ENCODE results near the gene LRP1B.

The LRP1B gene

GRCh38 chr2:142045641-142046040, 85.2 kb downstream of the LRP1B start:
- no peak overlapping the region for H3K4me3 ChIP-seq (ENCODE audit: low read depth in 1 of 2, low read length in 2 of 2)
- H3K4me1 ChIP-seq (ENCODE audit: insufficient read depth, low read length), result no peaks in the 10 kb centered on the region
- H3K79me2 ChIP-seq (ENCODE audit: insufficient read depth, low read length), result no peaks in the 10 kb centered on the region
- no peak for ATAC-seq (ENCODE audit: insufficient read depth, low read depth)
- H3K27me3 ChIP-seq (ENCODE audit: insufficient read depth, low read length, poor library complexity), result no peaks in the 10 kb centered on the region
- H3K36me3 ChIP-seq (ENCODE audit: insufficient read depth, low read length), result no peaks in the 10 kb centered on the region
- H3K4me2 ChIP-seq (ENCODE audit: insufficient read depth, low read length), result no peak overlapping the region
- no peaks in the 10 kb centered on the region for H3K9me3 ChIP-seq (ENCODE audit: insufficient read depth, low read length, severe bottlenecking)
- H2AFZ ChIP-seq (ENCODE audit: low read depth, low read length), result no peak overlapping the region
- H3K9ac ChIP-seq (ENCODE audit: low read depth, low read length), result no peak overlapping the region
- no peak for DNase-seq
- no peak for TF ChIP-seq EZH2 (IDR thresholded peaks at IDR 0.05; ENCODE audit: borderline replicate concordance, low read depth, low read length, severe bottlenecking)
- TF ChIP-seq CTCF (IDR thresholded peaks at IDR 0.05; ENCODE audit: borderline replicate concordance, extremely low read depth, low read length, poor library complexity, severe bottlenecking), result no peak
- H3K27ac ChIP-seq (ENCODE audit: low read length), result no peak overlapping the region
- H4K20me1 ChIP-seq (ENCODE audit: insufficient read depth, low read length), result no peaks in the 10 kb centered on the region

GRCh38 chr2:142044197-142044596, 86.6 kb downstream of the LRP1B start:
- H3K36me3 ChIP-seq (ENCODE audit: insufficient read depth, low read length), result no peaks in the 10 kb centered on the region
- H3K27ac ChIP-seq (ENCODE audit: low read length), result no peak overlapping the region
- H3K9ac ChIP-seq (ENCODE audit: low read depth, low read length), result no peak overlapping the region
- no peaks in the 10 kb centered on the region for H3K27me3 ChIP-seq (ENCODE audit: insufficient read depth, low read length, poor library complexity)
- no peaks in the 10 kb centered on the region for H3K4me1 ChIP-seq (ENCODE audit: insufficient read depth, low read length)
- H3K79me2 ChIP-seq (ENCODE audit: insufficient read depth, low read length), result no peaks in the 10 kb centered on the region
- no peak overlapping the region for H3K4me3 ChIP-seq (ENCODE audit: low read depth in 1 of 2, low read length in 2 of 2)
- TF ChIP-seq CTCF (IDR thresholded peaks at IDR 0.05; ENCODE audit: borderline replicate concordance, extremely low read depth, low read length, poor library complexity, severe bottlenecking) (no peak), EZH2 (IDR thresholded peaks at IDR 0.05; ENCODE audit: borderline replicate concordance, low read depth, low read length, severe bottlenecking) (no peak)
- DNase-seq, result no peak
- H2AFZ ChIP-seq (ENCODE audit: low read depth, low read length), result no peak overlapping the region
- H3K9me3 ChIP-seq (ENCODE audit: insufficient read depth, low read length, severe bottlenecking), result no peaks in the 10 kb centered on the region
- ATAC-seq (ENCODE audit: insufficient read depth, low read depth), result no peak
- no peaks in the 10 kb centered on the region for H4K20me1 ChIP-seq (ENCODE audit: insufficient read depth, low read length)
- H3K4me2 ChIP-seq (ENCODE audit: insufficient read depth, low read length), result no peak overlapping the region

- Histone ChIP-seq H3K27me3 (ENCODE audit: insufficient read depth, low read length, poor library complexity) (no peaks in the 10 kb centered on the region), H3K4me2 (ENCODE audit: insufficient read depth, low read length) (no peak overlapping the region), H3K79me2 (ENCODE audit: insufficient read depth, low read length) (no peaks in the 10 kb centered on the region), H3K4me1 (ENCODE audit: insufficient read depth, low read length) (no peaks in the 10 kb centered on the region), H3K27ac (ENCODE audit: low read length) (no peak overlapping the region), H3K9me3 (ENCODE audit: insufficient read depth, low read length, severe bottlenecking) (no peaks in the 10 kb centered on the region), H3K4me3 (ENCODE audit: low read depth in 1 of 2, low read length in 2 of 2) (no peak overlapping the region), H4K20me1 (ENCODE audit: insufficient read depth, low read length) (no peaks in the 10 kb centered on the region), H2AFZ (ENCODE audit: low read depth, low read length) (no peak overlapping the region), H3K9ac (ENCODE audit: low read depth, low read length) (no peak overlapping the region), H3K36me3 (ENCODE audit: insufficient read depth, low read length) (no peaks in the 10 kb centered on the region)
- no peak for DNase-seq
- ATAC-seq (ENCODE audit: insufficient read depth, low read depth), result no peak
- TF ChIP-seq EZH2 (IDR thresholded peaks at IDR 0.05; ENCODE audit: borderline replicate concordance, low read depth, low read length, severe bottlenecking), result no peak
- TF ChIP-seq CTCF (IDR thresholded peaks at IDR 0.05; ENCODE audit: borderline replicate concordance, extremely low read depth, low read length, poor library complexity, severe bottlenecking), result no peak
Observed at GRCh38 chr2:142042536-142043199, 88.1 kb downstream of the LRP1B start.

Data from DND-41 (cell line).